ENCODE data around the gene BCL2L1.

Gene BCL2L1

GRCh38 chr20:31644701-31645100, 78.0 kb downstream of the BCL2L1 start:
- ChIA-PET POLR2A (no interaction called here), CTCF (interaction anchor here (1.0 to 6.3 kb wide), 5 partner anchors 9 to 79 kb away, joined by 3 to 41 read pairs (median 9); no protein-coding TSS in a partner anchor)
- no peak for TF ChIP-seq CTCF (IDR thresholded peaks at IDR 0.05; ENCODE audit: control extremely low read depth, extremely low read depth, low read depth, missing control alignments)

GRCh38 chr20:31643522-31643921, 79.1 kb downstream of the BCL2L1 start:
- DNase-seq (ENCODE audit: extremely low spot score), result no peak
- POLR2A ChIA-PET, result no interaction called here
- TF ChIP-seq CTCF (IDR thresholded peaks at IDR 0.05; ENCODE audit: control extremely low read depth, extremely low read depth, low read depth, missing control alignments), result no peak
- CTCF ChIA-PET, result interaction anchor here (2.3 to 3.8 kb wide), 2 partner anchors 10 to 80 kb away, joined by 9 to 28 read pairs; no protein-coding TSS in a partner anchor

More at GRCh38 chr20:31644701-31645100, 78.0 kb downstream of the BCL2L1 start:
- DNase-seq (ENCODE audit: extremely low spot score), result no peak

GRCh38 chr20:31642837-31643236, 79.8 kb downstream of the BCL2L1 start:
- DNase-seq (ENCODE audit: extremely low spot score), result no peak
- POLR2A ChIA-PET, result no interaction called here
- CTCF ChIA-PET, result interaction anchor here (3.8 to 5.1 kb wide), 2 partner anchors 10 to 18 kb away, joined by 28 to 37 read pairs; no protein-coding TSS in a partner anchor
- TF ChIP-seq CTCF (IDR thresholded peaks at IDR 0.05; ENCODE audit: control extremely low read depth, extremely low read depth, low read depth, missing control alignments), result no peak

GRCh38 chr20:31641391-31641790, 81.3 kb downstream of the BCL2L1 start:
- POLR2A ChIA-PET, result no interaction called here
- no peak for TF ChIP-seq CTCF (IDR thresholded peaks at IDR 0.05; ENCODE audit: control extremely low read depth, extremely low read depth, low read depth, missing control alignments)
- no peak for DNase-seq (ENCODE audit: extremely low spot score)
- CTCF ChIA-PET, result interaction anchor here (1.0 to 5.1 kb wide), 5 partner anchors 9 to 82 kb away, joined by 3 to 45 read pairs (median 4); partner anchors contain the start of gene BCL2L1

GRCh38 chr20:31640259-31640658, 82.4 kb downstream of the BCL2L1 start:
- ChIA-PET CTCF (interaction anchor here (1.0 to 5.1 kb wide), 3 partner anchors 21 to 83 kb away, joined by 5 to 45 read pairs (median 37); partner anchors contain the start of gene BCL2L1), POLR2A (no interaction called here)
- TF ChIP-seq CTCF (IDR thresholded peaks at IDR 0.05; ENCODE audit: control extremely low read depth, extremely low read depth, low read depth, missing control alignments), result no peak
- DNase-seq (ENCODE audit: extremely low spot score), result no peak

GRCh38 chr20:31638816-31639215, 83.9 kb downstream of the BCL2L1 start:
- no peak for TF ChIP-seq CTCF (IDR thresholded peaks at IDR 0.05; ENCODE audit: control extremely low read depth, extremely low read depth, low read depth, missing control alignments)
- CTCF ChIA-PET, result interaction anchor here (1.5 to 5.1 kb wide), 3 partner anchors 22 to 84 kb away, joined by 4 to 45 read pairs (median 37); partner anchors contain the start of gene BCL2L1
- DNase-seq (ENCODE audit: extremely low spot score), result no peak
- POLR2A ChIA-PET, result no interaction called here
